Muscle layer of duodenum (tissue), 2 donors: ENCODE data around the gene RAB29.
"Not testable (repeated sequence)": the region's sequence is repeated elsewhere in the genome, so short reads cannot be mapped to it uniquely, and the experiment has no call there.

Experiments
- H3K27ac ChIP-seq: one replicate; pipeline ENCODE4 v1.7.0; 2013; ENCODE audit warnings: mild to moderate bottlenecking, low read length
- H3K27me3 ChIP-seq: one replicate; pipeline ENCODE4 v1.7.0; 2013; ENCODE audit warnings: low read depth, mild to moderate bottlenecking, control low read depth, low read length
- H3K36me3 ChIP-seq, 2 donors: one replicate each; pipeline ENCODE4 v1.7.0; 2013; ENCODE audit warnings: low read length in 2 of 2, control low read depth in 1 of 2, mild to moderate bottlenecking in 1 of 2; ENCODE audit not compliant: insufficient read depth in 2 of 2, control insufficient read depth in 1 of 2
- H3K4me1 ChIP-seq, 2 donors: one replicate each; pipeline ENCODE4 v1.7.0; 2013; ENCODE audit warnings: low read length in 2 of 2, mild to moderate bottlenecking in 2 of 2, control low read depth in 1 of 2, moderate library complexity in 1 of 2; ENCODE audit not compliant: insufficient read depth in 2 of 2, control insufficient read depth in 1 of 2
- H3K4me3 ChIP-seq, 2 donors: one replicate each; pipeline ENCODE4 v1.7.0; 2013; ENCODE audit warnings: low read length in 2 of 2, low read depth in 1 of 2, mild to moderate bottlenecking in 1 of 2
- H3K9me3 ChIP-seq, 2 donors: one replicate each; pipeline ENCODE4 v1.7.0; 2013; ENCODE audit warnings: low read length in 2 of 2, control low read depth in 1 of 2, mild to moderate bottlenecking in 1 of 2; ENCODE audit not compliant: control insufficient read depth in 1 of 2
- donor health status: healthy.

Gene RAB29, protein sequence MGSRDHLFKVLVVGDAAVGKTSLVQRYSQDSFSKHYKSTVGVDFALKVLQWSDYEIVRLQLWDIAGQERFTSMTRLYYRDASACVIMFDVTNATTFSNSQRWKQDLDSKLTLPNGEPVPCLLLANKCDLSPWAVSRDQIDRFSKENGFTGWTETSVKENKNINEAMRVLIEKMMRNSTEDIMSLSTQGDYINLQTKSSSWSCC

DNA sequence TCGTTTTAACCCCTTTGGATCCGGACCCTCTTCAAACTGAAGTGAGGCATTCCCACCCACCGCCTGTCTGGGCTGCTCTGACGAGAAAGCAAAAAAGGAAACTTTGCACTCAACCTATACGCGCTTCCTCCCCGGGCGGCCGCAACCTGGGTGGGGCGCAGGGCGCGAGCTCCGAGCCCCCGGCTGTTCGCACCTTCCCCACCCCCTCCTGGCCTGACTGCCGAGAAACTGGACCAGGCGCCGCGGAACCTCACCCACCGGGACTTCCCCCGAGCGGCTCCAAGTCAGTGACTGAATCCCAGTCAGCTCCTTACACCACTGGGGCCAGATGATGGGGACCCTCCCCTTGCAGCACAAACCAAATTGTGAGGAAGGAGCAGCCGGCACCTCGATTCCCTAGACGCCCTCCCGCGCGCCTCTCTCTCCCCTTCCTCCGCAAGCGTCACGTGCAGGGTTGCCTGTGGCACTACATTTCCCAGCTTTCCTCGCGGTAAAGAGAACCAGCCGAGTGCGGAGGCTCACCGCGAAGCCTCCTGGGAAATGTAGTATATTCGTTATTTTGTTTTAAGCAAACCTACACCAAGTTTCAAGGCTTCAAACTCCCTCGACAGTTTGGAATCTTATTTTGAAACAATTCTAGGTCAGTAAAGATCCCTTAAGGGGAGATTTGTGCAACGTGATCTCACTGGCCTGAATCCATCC lies at the start of gene RAB29:
Gene RAB29 (minus strand): TSS at position 468 of the 702 bp plus-strand sequence. CDS start 526 bp downstream, outside the sequence.
- Histone ChIP-seq H3K4me3 (peak within 1 kb of the TSS; percentile 86 to 87), H3K36me3 (peaks cover 4 to 11% of the 10 kb centered on the region in 2 donors), H3K27ac (peak within 1 kb of the TSS; percentile 21), H3K27me3 (no peaks in the 10 kb centered on the region), H3K9me3 (no peaks in the 10 kb centered on the region), H3K4me1 (peaks cover 4 to 5% of the 10 kb centered on the region in 2 donors)

DNA sequence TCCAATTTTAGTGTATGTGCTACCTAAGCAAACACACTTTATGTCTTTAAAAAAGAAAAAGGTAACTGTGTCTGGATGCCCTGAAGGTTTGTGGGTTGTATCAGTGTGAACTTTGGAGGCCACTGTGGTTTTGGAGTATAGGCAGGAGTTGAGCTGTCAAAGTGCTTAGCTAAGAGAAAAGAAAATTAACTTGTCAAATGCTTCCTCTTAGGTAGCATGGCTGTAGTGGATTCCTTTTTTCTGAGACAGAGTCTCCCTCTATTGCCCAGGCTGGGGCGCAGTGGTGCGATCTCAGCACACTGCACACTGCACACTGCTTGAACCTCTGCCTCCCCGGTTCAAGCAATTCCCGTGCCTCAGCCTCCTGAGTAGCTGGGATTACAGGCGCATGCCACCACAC lies 48.9 kb upstream of the RAB29 start:
- Histone ChIP-seq H3K4me3 (no peak overlapping the region), H3K9me3 (no peaks in the 10 kb centered on the region), H3K27me3 (no peaks in the 10 kb centered on the region), H3K27ac (no peak overlapping the region), H3K4me1 (no peaks in the 10 kb centered on the region), H3K36me3 (no peaks in the 10 kb centered on the region)

DNA sequence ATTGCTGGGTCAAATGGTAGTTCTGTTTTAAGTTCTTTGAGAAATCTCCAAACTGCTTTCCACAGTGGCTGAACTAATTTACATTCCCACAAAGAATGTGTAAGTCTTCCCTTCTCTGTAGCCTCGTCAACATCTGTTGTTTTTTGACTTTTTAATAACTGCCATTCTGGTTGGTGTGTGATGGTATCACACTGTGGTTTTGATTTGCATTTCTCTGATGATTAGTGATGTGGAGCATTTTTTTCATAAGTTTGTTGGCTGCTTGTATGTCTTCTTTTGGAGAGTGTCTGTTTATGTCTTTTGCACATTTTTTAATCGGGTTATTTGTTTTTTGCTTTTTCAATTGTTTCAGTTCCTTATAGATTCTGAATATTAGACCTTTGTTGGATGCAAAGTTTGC lies 48.0 kb upstream of the RAB29 start:
- H3K27ac ChIP-seq, H3K9me3 ChIP-seq, H3K4me3 ChIP-seq, H3K27me3 ChIP-seq, H3K4me1 ChIP-seq, H3K36me3 ChIP-seq: not testable (repeated sequence)

DNA sequence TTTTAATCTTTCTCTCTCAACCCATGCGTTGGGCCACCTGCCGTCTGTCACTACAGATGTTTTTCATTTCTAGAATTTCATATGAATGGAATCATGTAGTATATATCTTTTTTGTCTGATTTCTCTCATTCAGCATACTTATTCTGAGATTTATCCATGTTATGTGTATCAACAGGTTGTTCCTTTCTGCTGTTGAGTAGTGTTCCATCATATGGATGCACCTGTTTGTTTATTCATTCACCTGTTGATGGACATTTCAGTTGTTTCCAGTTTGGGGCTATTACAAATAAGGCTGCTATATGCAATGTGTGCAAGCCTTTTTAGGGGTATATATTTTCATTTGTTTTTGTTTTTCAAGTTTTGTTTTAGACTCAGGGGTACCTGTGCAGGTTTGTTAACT lies 47.1 kb upstream of the RAB29 start:
- H3K36me3 ChIP-seq = no peaks in the 10 kb centered on the region
- H3K27me3 ChIP-seq = no peaks in the 10 kb centered on the region
- no peak overlapping the region for H3K27ac ChIP-seq
- no peaks in the 10 kb centered on the region for H3K4me1 ChIP-seq
- H3K4me3 ChIP-seq = no peak overlapping the region
- no peaks in the 10 kb centered on the region for H3K9me3 ChIP-seq

DNA sequence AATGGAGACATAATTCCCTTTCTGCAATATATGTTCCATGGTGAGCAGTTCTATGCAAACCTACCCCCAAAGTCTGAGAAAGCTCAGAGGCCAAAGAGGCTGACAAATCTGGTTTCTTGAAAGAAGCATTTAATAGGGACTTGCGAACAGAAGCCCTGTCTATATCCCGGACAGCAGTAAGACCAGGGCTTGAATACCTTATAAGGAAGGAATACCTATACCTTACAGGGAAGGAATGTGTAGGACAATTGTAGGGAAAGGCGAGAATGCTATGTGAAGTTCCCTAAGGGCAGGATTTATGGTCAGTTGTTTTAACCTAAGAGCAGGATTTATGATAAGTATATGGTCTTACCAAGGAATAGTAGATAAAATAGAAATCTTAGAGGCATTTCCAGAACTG lies 42.7 kb upstream of the RAB29 start:
- no peaks in the 10 kb centered on the region for H3K9me3 ChIP-seq
- H3K4me3 ChIP-seq = no peak overlapping the region

DNA sequence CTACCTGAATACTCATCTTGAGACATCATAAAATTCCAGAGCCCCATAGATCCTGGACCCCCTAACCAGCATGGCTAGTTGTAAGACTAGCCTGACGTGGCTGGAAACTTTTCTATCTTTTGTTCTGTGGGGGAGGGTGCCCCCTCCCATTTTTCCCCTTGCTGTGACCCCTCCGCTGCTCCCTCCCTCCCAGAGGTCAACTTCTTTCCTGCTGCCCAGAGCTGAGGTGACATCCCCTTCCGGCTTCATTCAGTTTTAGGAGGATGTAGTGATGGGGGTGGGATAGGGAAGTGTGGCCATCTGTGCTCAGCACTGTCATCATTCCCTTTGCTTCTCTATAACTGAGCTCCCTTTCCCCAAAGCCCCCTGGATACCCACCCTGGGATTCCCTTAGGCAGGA lies 42.1 kb upstream of the RAB29 start:
- H3K27ac ChIP-seq = no peak overlapping the region
- H3K9me3 ChIP-seq = no peaks in the 10 kb centered on the region
- H3K27me3 ChIP-seq = no peaks in the 10 kb centered on the region
- peaks cover 6 to 7% of the 10 kb centered on the region in 2 donors for H3K4me1 ChIP-seq
- H3K4me3 ChIP-seq = no peak overlapping the region
- H3K36me3 ChIP-seq = no peaks in the 10 kb centered on the region

More for the DNA sequence above, 42.7 kb upstream of the RAB29 start:
- no peaks in the 10 kb centered on the region for H3K36me3 ChIP-seq
- H3K4me1 ChIP-seq = peaks cover 6 to 7% of the 10 kb centered on the region in 2 donors
- no peak overlapping the region for H3K27ac ChIP-seq
- H3K27me3 ChIP-seq = no peaks in the 10 kb centered on the region

DNA sequence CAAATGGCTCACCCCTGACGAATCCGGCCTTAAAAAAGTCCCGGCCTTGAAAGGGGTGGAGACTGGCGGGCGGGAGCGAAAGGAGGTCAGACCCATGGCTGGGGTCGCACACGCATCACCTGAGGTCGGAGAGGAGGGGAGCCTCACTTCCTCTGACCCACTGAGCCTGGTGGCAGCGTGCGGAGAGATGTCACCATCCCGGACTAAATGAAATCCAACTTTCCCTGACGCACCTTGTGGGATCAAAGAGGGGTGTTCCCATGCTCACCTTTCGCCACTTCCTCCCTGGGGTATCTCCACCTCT lies 38.4 kb upstream of the RAB29 start:
- Histone ChIP-seq H3K4me3 (peak overlapping the region; percentile 78 to 80), H3K9me3 (no peaks in the 10 kb centered on the region), H3K36me3 (peaks cover 0 to 8% of the 10 kb centered on the region in 2 donors), H3K4me1 (peaks cover 22 to 36% of the 10 kb centered on the region in 2 donors), H3K27me3 (no peaks in the 10 kb centered on the region), H3K27ac (peak overlapping the region; percentile 52)

DNA sequence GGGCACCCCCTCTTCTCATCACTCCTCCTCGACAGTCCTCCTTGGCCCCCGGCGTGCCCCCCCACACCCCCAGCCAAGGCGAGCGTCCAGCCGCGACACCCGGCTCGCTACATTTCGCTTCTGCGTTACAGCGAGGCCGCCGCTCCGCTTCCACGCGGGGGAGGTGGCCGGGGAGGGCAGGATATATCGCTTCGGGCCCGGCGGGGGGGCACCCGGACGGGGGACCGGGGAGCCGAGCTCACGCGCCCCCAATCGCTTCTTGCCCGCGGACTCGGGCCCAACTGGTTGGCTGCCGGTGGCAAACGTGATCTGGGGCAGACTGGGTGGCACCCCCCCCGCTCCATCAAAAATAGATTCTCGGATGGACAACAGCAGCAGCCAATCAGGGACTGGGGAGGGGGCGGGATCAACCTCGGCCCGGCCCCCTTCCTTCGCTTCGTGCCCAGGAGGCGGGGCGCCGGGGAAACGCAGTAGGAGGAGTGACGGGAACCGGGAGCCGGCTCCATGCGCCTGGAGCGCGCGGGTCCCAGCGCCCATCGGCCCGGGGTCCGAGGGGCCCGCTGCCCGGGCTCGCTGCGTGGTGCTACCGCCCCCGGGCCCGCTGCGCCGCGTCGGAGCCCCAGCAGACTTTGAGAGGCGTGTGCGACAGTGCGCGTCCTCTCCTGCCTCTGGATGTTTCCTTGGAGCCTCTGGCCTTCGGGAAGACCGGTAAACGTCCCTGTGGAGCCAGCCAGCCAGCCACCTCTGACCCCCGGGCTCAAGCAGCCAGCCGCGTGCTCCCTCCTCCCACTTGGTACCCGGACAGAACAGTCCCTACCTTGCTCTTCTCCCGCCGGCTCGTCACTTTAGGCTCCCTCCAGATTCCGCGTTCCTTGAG lies 37.8 kb upstream of the RAB29 start, which contains the start of gene SLC41A1:
Gene SLC41A1 (minus strand): TSS at position 321 of the 877 bp plus-strand sequence. CDS start 2,757 bp downstream, outside the sequence.
- Histone ChIP-seq H3K36me3 (peaks cover 0 to 8% of the 10 kb centered on the region in 2 donors), H3K27ac (peak within 1 kb of the TSS; percentile 75), H3K27me3 (no peaks in the 10 kb centered on the region), H3K4me3 (peak within 1 kb of the TSS; percentile 78 to 80), H3K9me3 (no peaks in the 10 kb centered on the region), H3K4me1 (peaks cover 22 to 36% of the 10 kb centered on the region in 2 donors)

DNA sequence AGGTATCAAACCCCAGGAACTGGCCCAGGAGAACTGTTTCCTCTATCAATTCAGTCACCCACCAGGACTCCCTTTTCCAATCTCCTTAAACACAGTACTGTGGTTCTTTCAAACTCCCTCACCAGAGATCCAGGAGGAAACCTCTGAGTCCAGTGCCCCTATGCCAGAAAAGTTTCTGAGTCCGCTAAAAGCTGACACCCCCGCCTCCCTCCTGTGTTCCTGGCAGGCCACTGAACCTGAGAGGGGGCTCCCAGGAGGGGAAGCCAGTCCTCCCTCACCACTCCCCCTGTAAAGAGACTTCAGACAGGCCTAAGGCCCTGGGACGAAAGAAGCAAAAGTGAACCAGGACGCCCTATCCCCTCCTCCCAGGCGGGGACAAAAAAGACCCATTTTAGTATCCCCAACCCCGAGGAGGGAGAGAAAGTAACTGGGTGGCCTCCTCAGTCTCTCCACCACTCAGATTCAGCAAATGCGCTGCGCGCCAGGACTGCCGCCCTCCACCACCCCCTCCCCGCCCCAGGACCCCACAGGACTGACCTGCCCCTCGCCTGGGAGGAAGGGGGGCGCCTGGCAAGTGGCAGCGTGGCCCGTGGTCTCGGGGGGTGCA lies 37.1 kb upstream of the RAB29 start:
- H3K9me3 ChIP-seq = no peaks in the 10 kb centered on the region
- H3K27me3 ChIP-seq = no peaks in the 10 kb centered on the region
- peaks cover 0 to 8% of the 10 kb centered on the region in 2 donors for H3K36me3 ChIP-seq
- peak overlapping the region; percentile 75 for H3K27ac ChIP-seq
- H3K4me1 ChIP-seq = peaks cover 22 to 36% of the 10 kb centered on the region in 2 donors
- H3K4me3 ChIP-seq = peak overlapping the region; percentile 78 to 80

DNA sequence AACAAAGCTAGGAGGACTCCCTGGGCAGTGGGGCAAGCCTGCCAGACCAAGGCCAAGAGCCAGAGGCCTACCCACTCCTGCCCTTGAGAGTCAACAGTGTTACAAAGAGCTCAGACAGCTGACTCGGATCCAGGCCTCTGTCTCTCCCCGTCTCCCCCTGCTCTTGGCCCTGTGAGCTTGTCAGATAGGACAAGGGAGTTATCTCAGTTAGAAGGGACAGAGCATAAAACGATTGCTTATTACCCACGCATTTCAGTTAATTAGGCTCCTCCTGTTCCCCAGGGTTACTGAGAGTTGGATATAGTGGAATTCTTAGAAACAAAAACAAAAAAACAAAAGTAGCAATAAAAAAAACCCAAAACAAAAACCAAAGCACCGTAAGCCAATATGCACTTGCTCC lies 36.4 kb upstream of the RAB29 start:
- H3K27ac ChIP-seq = peak overlapping the region; percentile 75

More for the DNA sequence above, 36.4 kb upstream of the RAB29 start:
- Histone ChIP-seq H3K27me3 (no peaks in the 10 kb centered on the region), H3K4me1 (peaks cover 22 to 36% of the 10 kb centered on the region in 2 donors), H3K4me3 (peak overlapping the region; percentile 78 to 80), H3K36me3 (peaks cover 0 to 8% of the 10 kb centered on the region in 2 donors), H3K9me3 (no peaks in the 10 kb centered on the region)
